Stimulated activated CD4-positive, alpha-beta T cell treated with anti-CD3 and anti-CD28 coated beads, Interleukin-2, amount 100 ng/mL, for 48 hours (primary cell): ENCODE results near the gene DGKI.

Experiments used
- DNase-seq, 2 donors: peaks; one replicate each; pipeline ENCODE4 v3.0.0-alpha.2; 2020

DGKI gene

GRCh38 chr7:137871170-137871915 is 24.6 kb upstream of the DGKI start:
- DNase-seq, result no peak

- DNase-seq, result no peak
These were observed 23.9 kb upstream of the DGKI start for GRCh38 chr7:137870684-137871083.

GRCh38 chr7:137870078-137870477 is 23.3 kb upstream of the DGKI start:
- DNase-seq, result no peak

GRCh38 chr7:137869260-137869659 is 22.5 kb upstream of the DGKI start:
- DNase-seq, result no peak

- DNase-seq, result no peak
These were observed 20.5 kb upstream of the DGKI start for GRCh38 chr7:137867289-137867688.

- DNase-seq, result no peak
These were observed 19.0 kb upstream of the DGKI start for GRCh38 chr7:137865764-137866163.

- no peak for DNase-seq
These were observed 16.2 kb upstream of the DGKI start for GRCh38 chr7:137862964-137863363.

- DNase-seq, result no peak
These were observed 15.6 kb upstream of the DGKI start for GRCh38 chr7:137862358-137862757.

- no peak for DNase-seq
These were observed 13.8 kb upstream of the DGKI start for GRCh38 chr7:137860542-137860941.

GRCh38 chr7:137853053-137853452 is 6.3 kb upstream of the DGKI start:
- no peak for DNase-seq

GRCh38 chr7:137852108-137852507 is 5.3 kb upstream of the DGKI start:
- no peak for DNase-seq

GRCh38 chr7:137850972-137851945 is 4.5 kb upstream of the DGKI start:
- DNase-seq, result no peak

GRCh38 chr7:137850571-137850970 is 3.8 kb upstream of the DGKI start:
- no peak for DNase-seq

- no peak for DNase-seq
These were observed 1.3 kb upstream of the DGKI start for GRCh38 chr7:137848095-137848494.

GRCh38 chr7:137847568-137848050 is 835 bp upstream of the DGKI start:
- DNase-seq, result no peak

- DNase-seq, result no peak
These were observed 286 bp downstream of the DGKI start for GRCh38 chr7:137846549-137846826.

GRCh38 chr7:137844677-137845425 is 1.9 kb downstream of the DGKI start:
- no peak for DNase-seq

GRCh38 chr7:137839903-137840779 is 6.6 kb downstream of the DGKI start:
- DNase-seq, result no peak

- no peak for DNase-seq
These were observed 8.0 kb downstream of the DGKI start for GRCh38 chr7:137838706-137839315.

GRCh38 chr7:137836541-137836940 is 10.2 kb downstream of the DGKI start:
- no peak for DNase-seq

- DNase-seq, result no peak
These were observed 10.7 kb downstream of the DGKI start for GRCh38 chr7:137836113-137836509.
